HG03060 (cell line): ENCODE data around the gene FGD5.
"Not testable (repeated sequence)": the region's sequence is repeated elsewhere in the genome, so short reads cannot be mapped to it uniquely, and the experiment has no call there.

Experiments used
- ATAC-seq: cut with Tn5 transposase; IDR thresholded peaks from one replicate; pipeline ENCODE4 v1.9.1; 2021; ENCODE audit warnings: low read depth, moderate number of reproducible peaks; ENCODE audit not compliant: unreplicated experiment

Gene FGD5

GRCh38 chr3:14900881-14901873, 82.4 kb downstream of the FGD5 start:
- ATAC-seq: no peak

GRCh38 chr3:14902719-14903118, 84.0 kb downstream of the FGD5 start:
- ATAC-seq: no peak

- not testable (repeated sequence) for ATAC-seq
These were observed 84.7 kb downstream of the FGD5 start for GRCh38 chr3:14903501-14903900.

- ATAC-seq: no peak
These were observed 86.4 kb downstream of the FGD5 start for GRCh38 chr3:14905055-14905657.

GRCh38 chr3:14906355-14906971, 87.7 kb downstream of the FGD5 start:
- ATAC-seq: no peak

- ATAC-seq: no peak
These were observed 88.5 kb downstream of the FGD5 start for GRCh38 chr3:14907043-14907966.

- no peak for ATAC-seq
These were observed 90.5 kb downstream of the FGD5 start for GRCh38 chr3:14909250-14909649.

GRCh38 chr3:14911651-14912050, 92.9 kb downstream of the FGD5 start:
- ATAC-seq: no peak

- no peak for ATAC-seq
These were observed 94.5 kb downstream of the FGD5 start for GRCh38 chr3:14913071-14913925.

- ATAC-seq: no peak
These were observed 95.4 kb downstream of the FGD5 start for GRCh38 chr3:14913926-14914778.

GRCh38 chr3:14914779-14915117, 96.0 kb downstream of the FGD5 start:
- ATAC-seq: no peak

GRCh38 chr3:14915636-14916222, 97.0 kb downstream of the FGD5 start:
- no peak for ATAC-seq

- ATAC-seq: no peak
These were observed 99.6 kb downstream of the FGD5 start for GRCh38 chr3:14918356-14918860.

GRCh38 chr3:14920536-14920935, 101.8 kb downstream of the FGD5 start:
- no peak for ATAC-seq

- ATAC-seq: no peak
These were observed 102.4 kb downstream of the FGD5 start for GRCh38 chr3:14921034-14921616.

GRCh38 chr3:14921811-14922705, 103.3 kb downstream of the FGD5 start:
- no peak for ATAC-seq

- ATAC-seq: no peak
These were observed 104.1 kb downstream of the FGD5 start for GRCh38 chr3:14922863-14923262.
